ENCODE measurements around the gene TACC2. TPM values are rescaled to one million over a fixed set of nuclear protein-coding genes. Genes with fewer than 3 reads are reported as not detected.

The TACC2 gene
- total RNA-seq, 4 donors from 2014 or later = 206 to 606 (median 261) TPM

DNA sequence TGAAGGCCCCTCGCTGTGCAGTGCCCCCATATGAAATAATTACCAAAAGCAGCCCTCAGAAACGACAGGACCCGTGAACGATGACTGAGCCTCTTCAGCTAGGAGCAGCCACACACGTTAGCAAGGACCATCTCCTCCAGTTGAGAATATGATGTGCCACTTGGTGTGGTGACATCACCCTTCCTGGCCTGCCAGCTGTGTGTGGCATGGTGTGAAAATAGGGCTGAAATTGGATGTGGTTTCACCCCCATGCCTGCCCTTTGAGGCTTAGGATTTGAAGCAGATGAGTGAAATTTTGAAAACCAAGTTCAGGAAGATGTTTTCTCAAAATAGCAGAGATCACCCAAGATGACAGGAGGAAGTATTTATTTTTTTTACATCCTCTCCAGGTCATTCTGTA is 233.0 kb downstream of the TACC2 start:
- Histone ChIP-seq H3K4me1 (no peaks in the 10 kb centered on the region), H3K27me3 (no peaks in the 10 kb centered on the region), H3K9me3 (no peaks in the 10 kb centered on the region), H3K27ac (no peak overlapping the region), H3K4me3 (no peak overlapping the region), H3K36me3 (peaks cover 83% of the 10 kb centered on the region)
- TF ChIP-seq, protein P1, sequence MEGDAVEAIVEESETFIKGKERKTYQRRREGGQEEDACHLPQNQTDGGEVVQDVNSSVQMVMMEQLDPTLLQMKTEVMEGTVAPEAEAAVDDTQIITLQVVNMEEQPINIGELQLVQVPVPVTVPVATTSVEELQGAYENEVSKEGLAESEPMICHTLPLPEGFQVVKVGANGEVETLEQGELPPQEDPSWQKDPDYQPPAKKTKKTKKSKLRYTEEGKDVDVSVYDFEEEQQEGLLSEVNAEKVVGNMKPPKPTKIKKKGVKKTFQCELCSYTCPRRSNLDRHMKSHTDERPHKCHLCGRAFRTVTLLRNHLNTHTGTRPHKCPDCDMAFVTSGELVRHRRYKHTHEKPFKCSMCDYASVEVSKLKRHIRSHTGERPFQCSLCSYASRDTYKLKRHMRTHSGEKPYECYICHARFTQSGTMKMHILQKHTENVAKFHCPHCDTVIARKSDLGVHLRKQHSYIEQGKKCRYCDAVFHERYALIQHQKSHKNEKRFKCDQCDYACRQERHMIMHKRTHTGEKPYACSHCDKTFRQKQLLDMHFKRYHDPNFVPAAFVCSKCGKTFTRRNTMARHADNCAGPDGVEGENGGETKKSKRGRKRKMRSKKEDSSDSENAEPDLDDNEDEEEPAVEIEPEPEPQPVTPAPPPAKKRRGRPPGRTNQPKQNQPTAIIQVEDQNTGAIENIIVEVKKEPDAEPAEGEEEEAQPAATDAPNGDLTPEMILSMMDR (IDR thresholded peaks at IDR 0.05) = no peak
- no peak for TF ChIP-seq POLR2A (IDR thresholded peaks at IDR 0.05)
- TF ChIP-seq POLR2AphosphoS5 (IDR thresholded peaks at IDR 0.05) = no peak
- no peak for TF ChIP-seq EP300 (IDR thresholded peaks at IDR 0.05)
- 75% methylated on average over 5 of the region's 5 CpGs for WGBS
- DNase-seq (ENCODE audit: low spot score in 2 of 2) = no peak

DNA sequence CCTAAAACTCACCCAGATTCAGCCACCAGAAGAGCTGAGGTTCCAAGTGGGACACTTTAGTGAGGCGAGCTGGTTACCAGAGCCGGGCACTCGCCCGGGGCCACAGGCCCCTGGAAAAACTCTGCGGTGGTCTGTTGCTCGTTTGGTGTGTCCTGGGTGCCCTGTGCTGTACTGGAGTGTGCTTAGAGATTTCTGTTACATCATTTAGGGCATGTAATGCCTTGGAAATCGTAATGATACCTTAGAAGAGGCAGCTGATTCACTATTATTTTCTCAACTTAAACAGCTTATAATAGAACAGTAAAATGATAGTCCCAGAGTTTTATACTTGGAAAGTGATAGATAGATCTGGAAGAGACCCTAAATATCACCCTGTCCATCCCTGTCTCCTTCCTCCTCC is 233.7 kb downstream of the TACC2 start:
- H3K27me3 ChIP-seq = no peaks in the 10 kb centered on the region
- WGBS = 86% methylated on average over 6 of the region's 7 CpGs
- no peak overlapping the region for H3K4me3 ChIP-seq
- no peaks in the 10 kb centered on the region for H3K4me1 ChIP-seq
- no peak for TF ChIP-seq POLR2AphosphoS5 (IDR thresholded peaks at IDR 0.05)
- TF ChIP-seq EP300 (IDR thresholded peaks at IDR 0.05) = no peak
- TF ChIP-seq POLR2A (IDR thresholded peaks at IDR 0.05) = no peak
- TF ChIP-seq, protein P1 (IDR thresholded peaks at IDR 0.05) = no peak
- DNase-seq (ENCODE audit: low spot score in 2 of 2) = no peak
- no peak overlapping the region for H3K27ac ChIP-seq
- peaks cover 83% of the 10 kb centered on the region for H3K36me3 ChIP-seq
- H3K9me3 ChIP-seq = no peaks in the 10 kb centered on the region

DNA sequence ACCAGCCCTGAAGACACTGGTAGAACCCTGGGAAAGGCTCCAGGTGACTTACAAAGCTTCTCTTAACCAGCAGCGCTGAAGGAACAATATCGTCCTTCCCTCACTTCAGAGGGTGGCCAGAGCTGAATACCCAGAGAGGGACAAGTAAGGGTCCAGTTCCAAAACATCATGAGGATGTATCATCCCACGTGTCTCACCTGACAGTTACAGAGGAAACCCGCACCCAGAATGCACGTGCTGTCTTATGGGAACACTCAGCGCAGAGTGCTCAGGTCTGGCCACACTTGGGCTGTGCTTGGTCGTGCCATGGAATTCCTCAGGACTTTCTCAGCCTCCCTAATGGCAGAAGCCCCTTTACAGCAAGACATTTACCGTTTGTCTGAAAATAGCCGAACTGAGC is 235.2 kb downstream of the TACC2 start:
- Histone ChIP-seq H3K9me3 (no peaks in the 10 kb centered on the region), H3K36me3 (peaks cover 85% of the 10 kb centered on the region), H3K4me3 (no peak overlapping the region), H3K27me3 (no peaks in the 10 kb centered on the region), H3K27ac (no peak overlapping the region), H3K4me1 (no peaks in the 10 kb centered on the region)
- WGBS = 87% methylated on average over 9 of the region's 9 CpGs
- DNase-seq (ENCODE audit: low spot score in 2 of 2) = no peak
- TF ChIP-seq POLR2A (IDR thresholded peaks at IDR 0.05) = no peak
- TF ChIP-seq, protein P1 (IDR thresholded peaks at IDR 0.05) = no peak
- no peak for TF ChIP-seq EP300 (IDR thresholded peaks at IDR 0.05)
- TF ChIP-seq POLR2AphosphoS5 (IDR thresholded peaks at IDR 0.05) = no peak

DNA sequence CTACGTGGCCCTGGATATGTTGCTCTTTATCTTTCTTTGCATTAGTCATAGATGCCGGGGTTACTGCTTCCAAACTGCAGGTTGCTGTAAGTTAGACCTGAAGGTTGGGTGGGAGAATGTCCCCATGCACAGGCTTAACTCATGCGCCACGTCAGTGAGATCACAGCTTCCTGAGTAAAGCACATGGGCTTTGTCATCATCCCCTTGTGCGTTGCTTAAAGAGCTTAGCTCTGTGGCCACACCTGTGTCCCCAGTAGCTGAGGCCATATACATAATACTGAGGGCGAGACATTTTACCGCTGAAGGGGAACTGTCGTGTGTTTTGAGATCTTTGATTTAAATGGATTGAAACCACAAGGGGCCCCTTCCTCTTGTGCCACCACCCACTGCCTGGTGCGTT is 236.4 kb downstream of the TACC2 start:
- Histone ChIP-seq H3K27ac (no peak overlapping the region), H3K9me3 (no peaks in the 10 kb centered on the region), H3K36me3 (peaks cover 86% of the 10 kb centered on the region), H3K4me1 (no peaks in the 10 kb centered on the region), H3K4me3 (no peak overlapping the region), H3K27me3 (no peaks in the 10 kb centered on the region)
- WGBS = 88% methylated on average over 9 of the region's 9 CpGs
- DNase-seq (ENCODE audit: low spot score in 2 of 2) = no peak
- no peak for TF ChIP-seq EP300 (IDR thresholded peaks at IDR 0.05)
- TF ChIP-seq POLR2A (IDR thresholded peaks at IDR 0.05) = no peak
- TF ChIP-seq, protein P1 (IDR thresholded peaks at IDR 0.05) = no peak
- no peak for TF ChIP-seq POLR2AphosphoS5 (IDR thresholded peaks at IDR 0.05)

DNA sequence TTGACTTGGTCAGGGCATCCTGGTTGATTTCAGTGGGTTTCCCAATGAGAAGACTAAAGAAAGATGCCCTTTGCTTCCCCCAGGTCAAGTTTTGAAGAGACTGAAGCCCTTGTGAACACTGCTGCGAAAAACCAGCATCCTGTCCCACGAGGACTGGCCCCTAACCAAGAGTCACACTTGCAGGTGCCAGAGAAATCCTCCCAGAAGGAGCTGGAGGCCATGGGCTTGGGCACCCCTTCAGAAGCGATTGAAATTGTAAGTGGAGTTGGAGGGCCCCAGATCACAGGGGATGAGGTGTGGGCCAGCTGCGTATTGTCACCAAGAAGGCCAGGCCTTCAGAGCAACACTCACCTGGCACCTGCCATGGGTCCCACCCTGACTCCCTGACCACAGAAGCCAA is 238.8 kb downstream of the TACC2 start:
- no peak overlapping the region for H3K27ac ChIP-seq
- no peaks in the 10 kb centered on the region for H3K4me1 ChIP-seq
- WGBS = 84% methylated on average over 4 of the region's 4 CpGs
- no peaks in the 10 kb centered on the region for H3K27me3 ChIP-seq
- peaks cover 82% of the 10 kb centered on the region for H3K36me3 ChIP-seq
- no peak overlapping the region for H3K4me3 ChIP-seq
- no peak for DNase-seq (ENCODE audit: low spot score in 2 of 2)
- no peaks in the 10 kb centered on the region for H3K9me3 ChIP-seq
- TF ChIP-seq, protein P1 (IDR thresholded peaks at IDR 0.05) = no peak
- TF ChIP-seq POLR2A (IDR thresholded peaks at IDR 0.05) = no peak
- no peak for TF ChIP-seq EP300 (IDR thresholded peaks at IDR 0.05)
- TF ChIP-seq POLR2AphosphoS5 (IDR thresholded peaks at IDR 0.05) = no peak

Data from suprapubic skin (tissue), 4 donors.